Measurements from ENCODE around the gene GCM1.
"Not testable (repeated sequence)": the region's sequence is repeated elsewhere in the genome, so short reads cannot be mapped to it uniquely, and the experiment has no call there.

Gene GCM1, protein sequence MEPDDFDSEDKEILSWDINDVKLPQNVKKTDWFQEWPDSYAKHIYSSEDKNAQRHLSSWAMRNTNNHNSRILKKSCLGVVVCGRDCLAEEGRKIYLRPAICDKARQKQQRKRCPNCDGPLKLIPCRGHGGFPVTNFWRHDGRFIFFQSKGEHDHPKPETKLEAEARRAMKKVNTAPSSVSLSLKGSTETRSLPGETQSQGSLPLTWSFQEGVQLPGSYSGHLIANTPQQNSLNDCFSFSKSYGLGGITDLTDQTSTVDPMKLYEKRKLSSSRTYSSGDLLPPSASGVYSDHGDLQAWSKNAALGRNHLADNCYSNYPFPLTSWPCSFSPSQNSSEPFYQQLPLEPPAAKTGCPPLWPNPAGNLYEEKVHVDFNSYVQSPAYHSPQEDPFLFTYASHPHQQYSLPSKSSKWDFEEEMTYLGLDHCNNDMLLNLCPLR

DNA sequence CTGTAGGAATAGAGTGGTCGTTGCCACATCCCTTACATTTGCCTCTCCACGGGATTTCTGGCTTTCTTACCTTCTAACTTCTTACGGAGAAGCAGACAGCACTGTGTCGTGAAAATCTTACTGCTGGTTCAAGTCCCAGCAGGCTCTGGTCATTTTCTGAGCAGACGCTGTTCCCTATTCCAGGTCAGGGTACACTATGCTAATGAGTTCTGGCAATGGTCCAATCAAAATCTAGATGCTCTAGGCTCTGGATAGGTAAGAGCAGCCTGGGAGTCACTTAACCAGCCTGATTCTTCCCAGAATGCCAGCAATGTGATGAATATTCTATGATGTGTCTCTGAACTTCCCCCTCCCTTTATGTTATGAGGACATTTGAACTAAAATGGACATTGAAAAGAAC lies at the start of gene GCM1:
Gene GCM1 (minus strand): TSS at position 158 of the 400 bp plus-strand sequence. CDS start 3,209 bp downstream, outside the sequence.
- no peak for DNase-seq

DNA sequence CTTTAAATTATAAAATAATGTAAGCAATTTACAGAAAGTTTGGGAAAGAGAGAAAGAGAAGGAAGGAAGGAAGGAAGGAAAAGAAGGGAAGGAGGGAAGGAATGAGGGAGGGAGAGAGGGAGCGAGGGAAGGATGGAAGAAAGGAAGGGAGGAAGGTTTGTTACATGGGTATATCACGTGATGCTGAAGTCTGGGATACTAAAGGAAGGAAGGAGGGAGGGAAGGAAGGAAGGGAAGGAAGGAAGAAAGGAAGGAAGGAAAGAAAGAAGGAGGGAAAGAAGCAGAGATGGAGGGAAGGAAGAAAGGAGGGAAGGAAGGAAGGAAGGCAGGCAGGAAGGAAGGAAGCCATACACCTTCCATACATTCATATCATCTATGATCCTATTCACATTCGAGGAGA lies 48.9 kb upstream of the GCM1 start:
- no peak for DNase-seq

DNA sequence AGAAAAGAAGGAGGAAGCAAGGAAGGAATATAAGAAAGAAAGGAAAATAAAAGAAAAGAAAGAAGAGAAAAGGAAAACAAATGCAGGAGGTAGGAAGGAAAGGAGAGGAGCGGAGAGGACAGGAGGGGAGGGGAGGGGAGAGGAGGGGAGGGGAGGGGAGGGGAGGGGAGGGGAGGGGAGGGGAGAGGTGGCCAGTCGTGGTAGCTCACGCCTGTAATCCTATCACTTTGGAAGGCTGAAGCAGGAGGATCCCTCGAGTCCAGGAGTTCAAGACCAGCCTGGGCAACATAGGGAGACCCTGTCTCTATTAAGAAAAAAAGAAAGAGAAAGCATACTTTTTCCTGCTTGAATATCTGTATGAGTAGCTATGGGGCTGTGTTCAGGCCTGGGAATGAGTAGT lies 46.4 kb upstream of the GCM1 start:
- no peak for DNase-seq

DNA sequence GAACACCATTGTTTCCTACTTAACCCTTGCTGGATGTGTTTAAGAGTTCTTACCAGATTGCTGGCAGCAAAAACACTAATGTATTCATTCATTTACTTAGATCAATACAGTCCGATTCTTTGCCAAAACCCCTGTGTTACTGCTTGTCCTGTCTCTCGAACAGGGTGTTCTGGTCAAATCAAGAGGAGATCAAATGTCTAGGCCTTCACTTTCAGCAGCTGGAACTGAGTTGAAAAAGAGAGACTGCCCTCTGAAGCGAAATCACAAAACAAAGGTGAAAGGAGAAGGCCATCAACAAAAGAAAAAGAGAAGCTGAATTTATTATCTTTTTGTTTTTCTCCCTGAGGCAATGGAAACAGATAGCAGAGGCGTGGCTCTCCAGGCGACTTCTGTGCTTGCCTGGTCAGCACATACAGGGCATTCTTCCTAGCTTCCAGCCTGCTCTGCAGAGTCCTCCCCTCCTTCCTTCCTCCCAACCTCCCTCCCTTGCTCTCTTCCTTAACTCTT lies 44.1 kb upstream of the GCM1 start:
- DNase-seq, result no peak

DNA sequence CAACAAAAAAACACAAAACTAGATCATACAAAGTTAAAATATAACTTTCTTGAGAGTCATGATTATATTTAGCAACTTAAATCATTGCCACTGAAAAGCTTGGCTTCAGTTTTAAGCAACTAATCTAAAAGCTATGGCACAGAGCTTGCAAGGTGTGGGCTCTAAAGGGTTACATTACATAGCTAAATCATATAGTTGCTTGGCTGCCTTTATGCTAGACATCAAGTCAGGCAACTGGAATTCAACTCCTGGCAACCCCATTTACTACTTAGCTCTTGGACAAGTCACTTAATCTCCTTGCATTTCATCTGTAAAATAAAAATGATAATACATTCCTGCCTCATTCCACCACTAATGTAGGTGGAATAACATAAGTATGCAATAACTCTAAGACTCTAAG lies 40.9 kb upstream of the GCM1 start:
- DNase-seq, result no peak

DNA sequence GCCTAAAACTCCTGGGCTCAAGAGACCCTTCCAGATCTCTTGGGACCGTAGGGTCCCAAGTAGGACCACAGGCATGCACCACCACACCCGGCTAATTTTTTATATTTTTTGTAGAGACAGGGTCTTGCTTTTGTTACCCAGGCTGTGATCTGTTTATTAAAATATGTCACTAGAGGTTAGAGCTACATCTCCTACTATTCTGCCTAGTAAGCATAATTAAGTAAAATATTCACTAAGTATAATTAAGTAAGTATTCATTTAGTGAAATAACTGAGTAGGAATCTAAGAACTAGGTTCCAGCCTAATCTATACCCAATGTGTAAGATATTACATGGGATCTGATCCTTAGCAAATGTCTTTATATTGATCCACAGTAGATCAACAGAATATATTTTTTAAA lies 40.2 kb upstream of the GCM1 start:
- no peak for DNase-seq

DNA sequence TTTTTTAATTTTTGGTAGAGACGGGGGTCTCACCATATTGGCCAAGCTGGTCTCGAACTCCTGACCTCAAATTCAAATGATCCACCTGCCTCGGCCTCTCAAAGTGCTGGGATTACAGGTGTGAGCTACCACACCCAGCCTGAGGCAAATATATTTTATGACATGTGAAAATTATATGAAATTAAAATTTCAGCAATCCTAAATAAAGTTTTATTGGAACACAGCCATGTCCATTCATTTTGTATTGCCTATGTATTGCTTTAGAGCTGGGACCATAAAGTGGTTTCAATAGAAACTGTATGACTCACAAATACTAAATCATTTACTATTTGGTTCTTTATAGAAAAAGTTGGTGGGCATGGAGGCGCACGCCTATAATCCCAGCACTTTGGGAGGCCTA lies 32.0 kb upstream of the GCM1 start:
- no peak for DNase-seq

DNA sequence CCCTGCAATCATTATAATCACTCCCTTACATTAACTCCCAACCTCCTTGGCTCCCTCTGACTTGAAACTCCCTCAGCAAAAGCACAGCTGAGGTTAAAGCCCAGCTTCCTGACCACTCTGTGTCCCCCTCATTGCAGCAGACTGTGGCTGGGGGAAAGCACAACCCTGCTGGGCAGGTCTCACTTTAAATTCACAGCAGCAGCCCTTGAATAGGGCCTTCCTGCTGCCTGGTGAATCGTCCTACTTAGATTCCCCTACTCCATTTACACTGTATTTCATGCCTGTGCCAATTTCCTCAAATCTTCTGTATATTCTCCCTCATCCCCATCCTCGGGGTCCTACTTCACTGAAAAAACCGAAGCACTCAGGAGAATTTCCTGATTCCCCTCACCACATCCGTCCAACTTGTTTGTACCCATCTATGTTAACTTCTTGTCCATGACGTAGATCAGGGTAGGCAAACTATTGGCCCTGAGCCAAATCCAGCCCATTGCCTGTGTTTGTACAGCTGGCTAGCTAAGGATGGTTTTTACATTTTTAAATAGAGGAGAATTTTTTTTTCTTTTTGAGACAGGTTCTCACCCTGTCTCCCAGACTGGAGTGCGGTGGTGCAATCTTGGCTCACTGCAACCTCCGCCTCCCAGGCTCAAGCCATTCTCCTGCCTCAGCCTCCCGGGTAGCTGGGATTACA lies 31.5 kb upstream of the GCM1 start:
- peak; percentile 62 for DNase-seq

DNA sequence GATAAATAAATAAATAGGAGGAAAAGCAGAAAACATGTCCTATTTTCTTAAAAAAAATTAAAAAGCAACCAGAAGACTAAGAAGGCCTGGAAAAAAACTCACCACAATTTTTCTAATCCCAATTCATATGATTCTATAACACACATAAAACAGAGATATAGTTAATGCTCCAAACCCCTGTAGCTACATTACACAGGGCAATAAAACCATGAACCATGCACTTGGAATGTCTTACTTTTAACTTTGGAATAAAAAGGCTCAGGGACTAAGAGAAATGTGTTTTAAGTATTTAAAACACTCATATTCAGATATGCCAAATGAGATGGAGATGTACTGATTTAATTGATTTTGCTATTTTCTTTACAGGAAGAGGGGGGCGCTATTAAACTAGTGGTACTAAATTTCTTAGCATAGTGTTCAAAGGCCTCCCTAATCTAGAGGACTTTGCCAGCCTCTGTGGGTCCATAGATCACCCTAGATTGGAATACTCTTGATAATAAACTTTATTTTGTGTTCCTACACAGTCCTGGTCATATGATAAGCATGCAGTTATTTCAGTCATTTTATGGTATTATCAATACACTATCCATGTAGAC lies 30.3 kb upstream of the GCM1 start:
- DNase-seq, result no peak

DNA sequence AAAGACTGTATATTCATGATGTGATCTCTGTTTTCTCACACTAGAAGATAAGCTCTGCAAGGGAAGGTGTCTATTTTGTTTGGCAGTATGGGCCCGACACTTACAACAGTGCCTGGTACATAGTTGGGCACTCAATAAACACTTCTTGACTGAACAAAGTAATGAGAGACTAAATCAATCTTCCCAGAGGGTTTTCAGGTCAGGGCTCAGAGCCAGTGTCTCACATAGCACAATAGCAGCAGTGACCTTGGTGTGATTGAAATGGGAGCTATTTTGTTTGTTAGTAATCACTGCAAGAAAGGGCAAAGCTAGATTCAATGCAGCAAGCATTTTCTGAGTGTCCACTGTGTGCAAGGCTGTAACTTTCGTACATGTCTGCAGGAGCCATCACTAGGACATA lies 26.4 kb upstream of the GCM1 start:
- no peak for DNase-seq

DNA sequence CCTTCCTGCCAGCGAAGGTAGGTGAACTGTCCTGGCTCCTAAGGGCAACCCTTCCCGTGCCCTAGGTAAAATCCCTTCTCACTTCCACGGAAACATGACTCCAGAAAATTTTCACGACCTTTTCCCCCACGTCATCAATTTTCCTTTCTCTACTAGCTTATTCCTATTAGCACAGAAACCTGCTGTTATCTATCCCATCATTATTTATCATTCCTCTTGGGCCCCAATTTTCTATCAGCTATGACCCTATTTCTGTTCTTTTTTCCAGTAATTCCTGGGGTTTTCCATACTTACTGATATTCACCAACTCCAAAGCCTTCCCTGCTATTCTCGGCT lies 23.8 kb upstream of the GCM1 start:
- no peak for DNase-seq

DNA sequence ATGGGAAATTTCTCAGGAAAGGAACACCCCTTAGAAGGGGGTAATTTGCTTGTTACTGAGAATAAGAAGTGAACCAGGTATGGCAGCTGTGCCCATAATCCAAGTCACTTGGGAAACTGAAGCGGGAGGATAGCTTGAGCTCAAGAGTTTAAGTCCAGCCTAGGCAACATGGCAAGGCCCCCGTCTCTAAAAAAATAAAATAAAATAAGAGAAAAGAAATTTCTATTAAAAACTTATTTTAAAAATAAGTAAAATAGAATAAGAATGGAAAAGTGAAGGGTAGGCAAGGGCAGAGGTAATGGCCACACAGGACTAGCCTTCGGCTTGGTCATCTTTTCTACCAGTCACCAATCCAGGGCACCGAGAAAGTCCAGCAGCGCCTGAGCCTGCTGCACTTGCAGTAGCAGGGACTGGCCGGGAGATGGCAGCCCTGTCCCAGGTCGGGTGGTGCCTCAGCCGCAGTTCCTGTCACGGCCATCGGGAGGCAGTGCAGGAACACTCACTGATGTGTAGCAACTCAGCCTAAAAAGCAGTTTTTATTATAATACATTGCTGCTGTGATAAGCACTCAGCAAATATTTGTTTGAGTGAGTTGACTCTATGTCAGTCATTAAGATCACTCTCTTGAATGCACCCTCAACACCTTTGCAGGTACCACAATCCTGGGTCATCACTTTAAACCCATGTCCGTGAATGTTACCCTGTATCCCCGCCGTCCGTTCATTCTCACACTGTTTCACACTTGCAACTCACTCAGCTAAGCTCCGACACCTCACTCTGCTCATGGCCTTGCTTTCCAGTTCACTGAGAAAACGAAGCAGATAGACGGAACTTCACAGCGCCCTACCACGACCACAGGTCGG lies 23.2 kb upstream of the GCM1 start:
- peak; percentile 84 for DNase-seq

DNA sequence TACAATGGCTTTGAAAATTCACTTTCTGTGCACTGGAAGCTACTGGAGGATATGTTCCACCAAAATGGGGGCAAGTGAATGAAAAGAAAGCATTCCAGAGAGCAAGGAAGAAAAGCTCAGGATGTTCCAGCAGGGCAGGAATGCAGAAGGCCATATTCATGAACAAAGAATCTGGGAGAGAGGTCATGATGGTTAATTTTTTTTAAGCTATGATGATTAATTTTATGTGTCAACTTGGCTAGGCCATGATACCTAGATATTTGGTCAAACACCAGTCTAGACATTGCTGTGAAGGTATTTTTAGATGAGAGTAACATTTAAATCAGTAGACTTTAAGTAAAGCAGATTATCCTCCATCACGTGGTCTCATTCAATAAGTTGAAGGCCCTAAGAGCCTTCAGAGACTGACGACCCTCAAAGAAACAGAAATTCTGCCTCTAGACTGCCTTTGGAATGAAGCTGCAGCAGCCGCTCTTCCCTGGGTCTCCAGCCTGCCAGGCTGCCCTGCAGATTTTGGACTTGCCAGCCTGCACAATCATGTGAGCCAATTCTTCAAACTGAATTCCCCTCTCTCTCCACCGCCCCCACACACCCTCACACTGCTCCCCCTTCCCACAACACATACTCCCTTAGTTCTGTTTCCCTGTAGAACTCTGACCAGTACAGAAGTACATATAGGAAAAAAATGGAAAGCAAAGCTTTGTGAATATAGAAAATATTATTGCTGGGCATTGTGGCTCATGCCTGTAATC lies 20.1 kb upstream of the GCM1 start:
- no peak for DNase-seq

DNA sequence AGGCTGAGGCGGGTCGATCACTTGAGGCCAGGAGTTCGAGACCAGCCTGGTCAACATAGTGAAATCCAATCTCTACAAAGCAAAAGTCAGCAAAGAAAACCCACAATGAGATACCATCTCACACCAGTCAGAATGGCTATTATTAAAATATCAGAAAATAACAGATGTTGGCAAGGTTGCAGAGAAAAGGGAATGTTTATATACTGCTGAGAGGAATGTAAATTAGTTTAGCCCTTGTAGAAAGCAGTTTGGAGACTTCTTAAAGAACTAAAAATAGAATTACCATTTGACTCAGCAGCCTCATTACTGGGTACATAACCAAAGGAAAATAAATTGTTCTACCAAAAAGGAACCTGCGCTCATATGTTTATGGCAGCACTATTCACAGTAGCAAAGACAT lies 16.7 kb upstream of the GCM1 start:
- DNase-seq, result no peak

DNA sequence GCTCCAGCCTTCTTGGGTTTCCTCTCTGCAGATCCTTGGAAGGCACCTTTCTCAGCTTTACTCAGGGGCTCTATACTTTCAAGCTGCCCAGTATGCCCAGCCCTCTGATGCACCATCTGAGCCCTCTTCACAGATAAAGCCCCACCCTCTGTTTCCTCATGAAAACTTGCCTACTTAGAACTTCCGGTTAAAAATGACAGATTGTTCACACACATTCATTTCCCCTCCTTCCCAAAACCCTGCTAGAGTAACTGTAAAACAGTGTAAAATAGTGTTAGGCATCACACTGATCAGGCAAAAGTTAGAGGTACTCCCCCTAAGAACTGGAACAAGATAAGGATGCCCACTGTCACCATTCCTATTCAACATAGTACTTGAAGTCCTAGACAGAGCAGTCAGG lies 14.0 kb upstream of the GCM1 start:
- no peak for DNase-seq

DNA sequence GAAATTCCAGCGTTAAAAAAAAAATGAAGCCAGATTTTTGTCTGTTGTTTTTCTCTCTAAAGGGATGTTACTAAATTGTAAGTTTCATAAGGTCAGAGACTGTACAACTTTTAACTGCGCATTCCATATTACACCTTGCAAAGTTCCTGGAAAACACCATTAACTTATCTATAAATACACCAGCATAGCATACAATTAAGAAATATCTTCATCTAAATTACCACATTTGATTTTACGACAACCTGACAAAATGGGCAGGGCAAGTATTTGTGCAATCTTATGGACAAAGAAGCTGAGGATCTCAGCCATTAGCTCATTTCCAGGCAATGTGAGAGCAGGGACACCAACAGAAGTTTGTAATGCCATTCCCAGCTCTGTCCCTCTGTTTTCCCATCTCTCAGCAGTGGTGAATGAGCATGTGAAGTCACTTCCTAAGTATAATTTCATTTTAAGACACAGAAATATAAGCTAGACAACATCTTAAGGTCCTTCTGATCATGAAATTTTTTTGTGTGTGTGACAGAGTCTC lies 12.9 kb upstream of the GCM1 start:
- DNase-seq, result no peak

DNA sequence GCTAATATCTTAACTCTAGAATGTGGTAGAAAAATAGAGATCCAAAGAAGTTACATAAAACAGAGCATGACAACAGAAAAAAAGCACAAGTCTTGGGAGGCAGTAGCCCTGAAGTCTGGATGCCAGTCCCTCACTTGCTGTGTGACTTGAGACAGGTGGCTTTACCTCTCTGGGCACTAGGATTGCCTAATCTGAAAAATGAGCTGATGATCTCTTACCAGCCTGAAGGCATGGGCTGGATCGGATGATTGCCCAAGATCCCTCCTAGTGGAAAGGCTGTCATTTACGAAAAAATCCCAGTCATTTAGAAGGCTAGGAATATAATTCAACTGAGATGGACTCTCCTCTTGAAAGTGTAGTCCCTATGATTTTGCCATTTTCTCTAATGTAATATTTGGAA lies 10.9 kb upstream of the GCM1 start:
- DNase-seq, result no peak

DNA sequence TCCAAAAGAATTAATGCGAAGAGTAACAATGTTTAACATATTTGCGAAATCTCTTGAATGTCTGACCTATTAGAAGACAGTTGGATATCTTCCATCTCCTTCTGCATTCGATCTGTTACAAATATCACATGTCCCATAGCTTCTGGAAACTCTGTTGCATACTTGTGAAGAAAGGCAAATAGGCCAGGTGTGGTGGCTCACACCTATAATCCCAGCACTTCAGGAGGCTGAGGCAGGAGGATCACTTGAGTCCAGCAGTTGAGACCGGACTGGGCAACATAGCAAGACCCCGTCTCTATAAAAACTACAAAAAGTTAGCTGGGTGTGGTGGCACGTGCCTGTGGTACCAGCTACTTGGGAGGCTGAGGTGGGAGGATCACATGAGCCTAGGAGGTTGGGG lies 9.4 kb upstream of the GCM1 start:
- DNase-seq, result not testable (repeated sequence)

DNA sequence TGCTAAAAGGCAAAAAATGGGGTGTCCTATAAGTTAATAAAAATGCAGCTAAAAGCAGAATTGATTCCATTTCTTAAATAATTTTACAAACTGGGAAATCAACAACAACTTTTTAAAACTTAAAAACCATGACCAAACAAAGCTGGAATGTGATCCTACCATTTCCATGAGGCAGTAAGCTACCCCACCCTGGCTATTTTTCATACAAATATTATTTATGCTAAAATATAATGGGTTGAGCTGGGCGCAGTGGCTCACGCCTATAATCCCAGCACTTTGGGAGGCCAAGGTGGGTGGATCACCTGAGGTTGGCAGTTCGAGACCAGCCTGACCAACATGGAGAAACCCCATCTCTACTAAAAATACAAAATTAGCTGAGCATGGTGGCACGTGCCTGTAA lies 6.6 kb upstream of the GCM1 start:
- not testable (repeated sequence) for DNase-seq

DNA sequence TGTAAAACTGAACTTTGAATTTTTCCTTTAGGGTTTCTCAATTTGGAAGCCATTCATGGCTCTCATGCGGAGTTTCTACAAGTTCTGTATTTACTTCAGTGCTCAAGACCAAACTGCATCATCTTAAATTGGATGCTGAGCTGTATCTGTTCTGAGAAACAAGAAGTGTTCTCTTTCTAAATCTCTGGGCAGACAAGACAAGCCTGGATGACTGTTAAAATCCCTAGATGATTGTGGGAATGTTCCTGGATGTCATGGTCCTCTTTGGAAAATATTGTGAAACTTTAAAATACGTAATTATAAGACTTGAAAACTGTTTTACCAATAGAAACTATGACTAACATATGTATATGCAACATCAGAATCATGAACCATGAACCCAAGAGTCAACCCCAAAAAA lies 6.2 kb upstream of the GCM1 start:
- DNase-seq, result no peak

DNA sequence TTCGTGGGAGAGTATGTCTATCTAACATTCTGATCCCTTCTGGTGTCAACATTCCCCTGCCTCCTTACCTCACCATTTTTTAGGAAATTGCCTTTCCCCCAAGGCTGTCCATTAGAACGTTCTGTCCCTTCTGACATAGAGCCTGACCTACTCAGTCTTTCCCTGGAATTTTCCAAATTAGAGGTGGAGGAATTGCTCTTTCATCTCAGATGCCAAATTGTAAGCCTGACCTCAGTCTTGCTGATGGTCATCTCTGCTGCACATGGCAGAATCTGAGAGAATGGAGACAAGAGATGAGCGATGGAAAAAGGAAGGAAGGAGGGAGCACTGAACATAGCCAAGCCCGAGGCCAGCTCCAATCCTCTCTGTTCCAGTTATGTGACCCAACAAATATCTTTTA lies 5.4 kb upstream of the GCM1 start:
- no peak for DNase-seq

DNA sequence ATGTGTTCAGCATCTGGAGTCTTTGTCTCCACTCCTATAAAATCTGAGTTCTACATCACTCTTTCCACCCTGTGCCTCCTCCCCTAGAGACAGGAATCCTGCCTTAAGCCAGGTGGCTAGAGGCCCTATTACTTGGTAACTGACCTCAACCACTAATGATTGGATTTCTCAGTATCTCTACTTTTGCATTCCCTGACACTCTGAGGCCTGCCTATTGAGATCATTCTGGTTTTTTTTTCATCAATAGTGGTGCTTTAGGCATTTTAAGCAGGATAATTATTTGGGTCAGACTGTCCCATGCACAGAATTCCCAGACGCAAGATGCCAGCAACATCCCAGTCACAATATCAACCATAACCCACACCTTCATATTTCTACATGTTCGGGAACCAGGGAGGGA lies 3.9 kb upstream of the GCM1 start:
- no peak for DNase-seq
